DOHH2 (cell line): ENCODE measurements around the gene ARX.

Experiments
- H3F3A ChIP-seq: fragments of 200-600 bp; sonication (generic), shearing (Covaris generic); 2 replicates; pipeline ENCODE4 v1.6.0; 2016; ENCODE audit warnings: antibody characterized with exemption, mild to moderate bottlenecking; ENCODE audit not compliant: control insufficient read depth, insufficient read depth
- H3K27ac ChIP-seq: fragments of 200-600 bp; sonication (generic); 2 replicates; pipeline ENCODE4 v1.5.1; 2014; ENCODE audit warnings: low read depth, mild to moderate bottlenecking, low read length, moderate library complexity
- H3K27me3 ChIP-seq: fragments of 200-600 bp; sonication (generic); 2 replicates; pipeline ENCODE4 v1.6.1; 2014; ENCODE audit warnings: mild to moderate bottlenecking, low read length, mixed read lengths; ENCODE audit not compliant: control insufficient read depth
- H3K36me3 ChIP-seq: fragments of 200-600 bp; sonication (generic); 2 replicates; pipeline ENCODE4 v1.6.1; 2014; ENCODE audit warnings: mild to moderate bottlenecking, low read length, moderate library complexity, mixed read lengths; ENCODE audit not compliant: control insufficient read depth
- H3K4me1 ChIP-seq: fragments of 200-600 bp; sonication (generic); 2 replicates; pipeline ENCODE4 v1.6.1; 2014; ENCODE audit warnings: mild to moderate bottlenecking, low read length, mixed read lengths; ENCODE audit not compliant: control insufficient read depth
- H3K4me2 ChIP-seq: fragments of 200-600 bp; sonication (generic); 2 replicates; pipeline ENCODE4 v1.6.0; 2014; ENCODE audit warnings: mild to moderate bottlenecking, low read length, moderate library complexity
- H3K4me3 ChIP-seq: fragments of 200-600 bp; sonication (generic); 2 replicates; pipeline ENCODE4 v1.5.1; 2014; ENCODE audit warnings: mild to moderate bottlenecking, low read length, mixed read lengths
- H3K79me2 ChIP-seq: fragments of 200-600 bp; sonication (generic); 2 replicates; pipeline ENCODE4 v1.6.1; 2014; ENCODE audit warnings: mild to moderate bottlenecking, low read length, mixed read lengths; ENCODE audit not compliant: control insufficient read depth
- H3K9me2 ChIP-seq: fragments of 200-600 bp; sonication (generic); replicated peaks from 2 replicates; pipeline ENCODE4 v1.6.1; 2014; ENCODE audit warnings: mild to moderate bottlenecking, low read length, mixed read lengths; ENCODE audit not compliant: control insufficient read depth
- H3K9me3 ChIP-seq: fragments of 200-600 bp; sonication (generic); 2 replicates; pipeline ENCODE4 v1.6.1; 2014; ENCODE audit warnings: antibody characterized with exemption, low read length, mixed read lengths; ENCODE audit not compliant: control insufficient read depth, insufficient read depth
- H4K20me1 ChIP-seq: fragments of 200-600 bp; sonication (generic); 2 replicates; pipeline ENCODE4 v1.6.0; 2014; ENCODE audit warnings: low read depth, mild to moderate bottlenecking, antibody characterized with exemption, low read length, moderate library complexity; ENCODE audit not compliant: control insufficient read depth, insufficient read depth
- EZH2phosphoT487 ChIP-seq: fragments of 200-600 bp; sonication (generic); IDR thresholded peaks from 2 replicates; pipeline ENCODE4 v1.6.1; 2017; ENCODE audit warnings: borderline replicate concordance, mild to moderate bottlenecking, antibody characterized with exemption, low read length, moderate library complexity, mixed read lengths
- TF ChIP-seq, protein P1 (sequence below): fragments of 200-600 bp; sonication (generic); IDR thresholded peaks from one replicate; pipeline ENCODE4 v1.5.1; 2014; ENCODE audit warnings: antibody characterized with exemption, mild to moderate bottlenecking, low read depth, low read length; ENCODE audit not compliant: poor library complexity, severe bottlenecking

The ARX gene

DNA sequence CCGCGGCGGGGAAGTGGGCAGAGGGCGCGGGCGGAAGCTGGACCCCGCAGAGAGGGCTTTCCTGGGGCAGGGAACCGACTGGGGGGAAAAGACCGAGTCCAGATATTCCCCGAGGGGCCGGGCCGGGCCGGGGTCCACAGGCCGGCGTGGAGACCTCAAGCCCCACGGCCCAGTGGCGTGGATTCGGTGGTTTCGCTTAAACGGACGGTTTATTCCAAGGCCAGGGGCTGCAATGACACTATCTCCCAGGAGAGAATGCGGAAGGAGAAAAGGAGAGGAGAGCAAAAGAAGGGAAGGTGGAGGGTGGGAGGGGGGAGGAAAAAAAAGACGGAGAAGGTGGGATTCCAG, 10.8 kb downstream of the ARX start:
- peaks cover 5% of the 10 kb centered on the region; the same call in 1 of the 2 replicates for H3K27me3 ChIP-seq
- no peaks in the 10 kb centered on the region for H3K36me3 ChIP-seq
- no peaks in the 10 kb centered on the region for H4K20me1 ChIP-seq
- no peak overlapping the region for H3K4me2 ChIP-seq
- TF ChIP-seq, protein P1, sequence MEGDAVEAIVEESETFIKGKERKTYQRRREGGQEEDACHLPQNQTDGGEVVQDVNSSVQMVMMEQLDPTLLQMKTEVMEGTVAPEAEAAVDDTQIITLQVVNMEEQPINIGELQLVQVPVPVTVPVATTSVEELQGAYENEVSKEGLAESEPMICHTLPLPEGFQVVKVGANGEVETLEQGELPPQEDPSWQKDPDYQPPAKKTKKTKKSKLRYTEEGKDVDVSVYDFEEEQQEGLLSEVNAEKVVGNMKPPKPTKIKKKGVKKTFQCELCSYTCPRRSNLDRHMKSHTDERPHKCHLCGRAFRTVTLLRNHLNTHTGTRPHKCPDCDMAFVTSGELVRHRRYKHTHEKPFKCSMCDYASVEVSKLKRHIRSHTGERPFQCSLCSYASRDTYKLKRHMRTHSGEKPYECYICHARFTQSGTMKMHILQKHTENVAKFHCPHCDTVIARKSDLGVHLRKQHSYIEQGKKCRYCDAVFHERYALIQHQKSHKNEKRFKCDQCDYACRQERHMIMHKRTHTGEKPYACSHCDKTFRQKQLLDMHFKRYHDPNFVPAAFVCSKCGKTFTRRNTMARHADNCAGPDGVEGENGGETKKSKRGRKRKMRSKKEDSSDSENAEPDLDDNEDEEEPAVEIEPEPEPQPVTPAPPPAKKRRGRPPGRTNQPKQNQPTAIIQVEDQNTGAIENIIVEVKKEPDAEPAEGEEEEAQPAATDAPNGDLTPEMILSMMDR = no peak
- TF ChIP-seq EZH2phosphoT487 = no peak
- no peaks in the 10 kb centered on the region for H3K9me3 ChIP-seq
- H3F3A ChIP-seq = no peaks in the 10 kb centered on the region
- no peaks in the 10 kb centered on the region for H3K9me2 ChIP-seq
- no peaks in the 10 kb centered on the region for H3K4me1 ChIP-seq
- H3K27ac ChIP-seq = no peak overlapping the region
- no peaks in the 10 kb centered on the region for H3K79me2 ChIP-seq
- H3K4me3 ChIP-seq = no peak overlapping the region

DNA sequence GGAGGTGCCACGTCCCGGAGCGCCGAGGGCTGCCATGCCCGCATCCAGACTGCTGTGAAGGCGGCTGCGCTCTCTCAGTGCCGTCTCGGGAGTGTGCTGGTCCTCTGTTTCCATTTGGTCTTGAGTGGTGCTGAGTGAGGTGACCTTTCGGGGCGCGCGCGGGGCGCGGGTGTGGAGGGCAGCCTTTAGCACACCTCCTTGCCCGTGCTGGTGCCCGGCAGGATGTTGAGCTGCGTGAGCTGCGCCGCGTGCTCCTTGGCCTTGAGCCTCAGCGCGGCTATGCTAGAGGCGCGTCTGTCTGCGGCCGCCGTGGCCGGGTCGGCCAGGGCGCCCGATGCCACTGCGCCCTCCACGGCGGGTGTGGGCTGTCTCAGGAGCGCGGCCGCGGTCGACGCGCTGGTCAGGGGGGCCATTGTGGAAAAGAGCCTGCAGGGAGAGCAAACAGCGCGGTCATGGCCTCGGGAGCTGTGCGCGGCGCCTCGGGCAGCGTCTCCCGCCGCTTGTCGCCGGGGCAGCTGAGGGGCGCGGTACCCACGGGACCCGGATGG, 11.2 kb downstream of the ARX start:
- H3K4me1 ChIP-seq = no peaks in the 10 kb centered on the region
- no peaks in the 10 kb centered on the region for H3F3A ChIP-seq
- no peaks in the 10 kb centered on the region for H3K9me3 ChIP-seq
- H4K20me1 ChIP-seq = no peaks in the 10 kb centered on the region
- peaks cover 4% of the 10 kb centered on the region; the same call in 1 of the 2 replicates for H3K27me3 ChIP-seq
- H3K36me3 ChIP-seq = no peaks in the 10 kb centered on the region
- H3K79me2 ChIP-seq = no peaks in the 10 kb centered on the region
- no peaks in the 10 kb centered on the region for H3K9me2 ChIP-seq
- H3K4me3 ChIP-seq = no peak overlapping the region
- no peak for TF ChIP-seq EZH2phosphoT487
- TF ChIP-seq, protein P1 = no peak
- no peak overlapping the region for H3K4me2 ChIP-seq
- no peak overlapping the region for H3K27ac ChIP-seq

DNA sequence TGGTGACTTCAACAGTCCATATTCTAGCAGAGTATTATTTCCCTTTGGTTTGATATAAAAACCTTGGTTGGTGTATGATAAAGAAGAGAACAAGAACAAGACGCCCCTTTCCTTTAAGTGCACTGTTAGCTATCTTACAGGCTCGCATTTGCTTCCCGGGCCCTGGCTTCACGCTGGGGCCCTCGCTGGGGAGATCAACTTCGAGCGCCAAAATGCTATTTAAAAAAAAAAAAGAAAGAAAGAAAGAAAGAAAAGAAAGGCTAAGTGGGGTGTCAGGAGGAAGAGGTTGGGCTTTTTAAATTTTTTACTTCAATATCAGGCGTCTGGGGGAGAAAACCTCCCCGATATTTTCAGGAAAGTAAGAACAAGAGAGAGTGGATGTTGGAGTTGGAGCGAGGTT, 11.7 kb downstream of the ARX start:
- Histone ChIP-seq H4K20me1 (no peaks in the 10 kb centered on the region), H3K27ac (no peak overlapping the region), H3K27me3 (no peaks in the 10 kb centered on the region), H3K4me2 (no peak overlapping the region), H3K79me2 (no peaks in the 10 kb centered on the region), H3K4me3 (no peak overlapping the region), H3K9me3 (no peaks in the 10 kb centered on the region), H3K4me1 (no peaks in the 10 kb centered on the region), H3K36me3 (no peaks in the 10 kb centered on the region), H3F3A (no peaks in the 10 kb centered on the region), H3K9me2 (no peaks in the 10 kb centered on the region)
- TF ChIP-seq EZH2phosphoT487 = no peak
- TF ChIP-seq, protein P1 = no peak
